BE2C (cell line): ENCODE data around the gene CLCNKA.
A peak's percentile ranks its signal among the peaks of the same experiment; 100 is the strongest.

Experiments
- DNase-seq: peaks from one replicate; pipeline ENCODE4 v3.0.0-alpha.2; 2020
- H3K27me3 ChIP-seq: fragments of 250-450 bp; sonication (Bioruptor Pico); 2 replicates; pipeline ENCODE4 v1.5.1; 2020; ENCODE audit warnings: mild to moderate bottlenecking
- H3K36me3 ChIP-seq: fragments of 250-450 bp; sonication (Bioruptor Pico); 2 replicates; pipeline ENCODE4 v1.5.1; 2020; ENCODE audit warnings: mild to moderate bottlenecking
- H3K4me1 ChIP-seq: fragments of 250-450 bp; sonication (Bioruptor Pico); 2 replicates; pipeline ENCODE4 v1.5.1; 2020
- H3K4me3 ChIP-seq: 2 replicates; pipeline ENCODE4 v1.5.1; 2011; ENCODE audit warnings: low read depth, low read length
- H3K9me3 ChIP-seq: fragments of 250-450 bp; sonication (Bioruptor Pico); 2 replicates; pipeline ENCODE4 v1.5.1; 2020
- CTCF ChIP-seq: IDR thresholded peaks from 2 replicates; pipeline ENCODE4 v1.5.1; 2012; ENCODE audit warnings: mild to moderate bottlenecking, low read depth, low read length

Gene CLCNKA

DNA sequence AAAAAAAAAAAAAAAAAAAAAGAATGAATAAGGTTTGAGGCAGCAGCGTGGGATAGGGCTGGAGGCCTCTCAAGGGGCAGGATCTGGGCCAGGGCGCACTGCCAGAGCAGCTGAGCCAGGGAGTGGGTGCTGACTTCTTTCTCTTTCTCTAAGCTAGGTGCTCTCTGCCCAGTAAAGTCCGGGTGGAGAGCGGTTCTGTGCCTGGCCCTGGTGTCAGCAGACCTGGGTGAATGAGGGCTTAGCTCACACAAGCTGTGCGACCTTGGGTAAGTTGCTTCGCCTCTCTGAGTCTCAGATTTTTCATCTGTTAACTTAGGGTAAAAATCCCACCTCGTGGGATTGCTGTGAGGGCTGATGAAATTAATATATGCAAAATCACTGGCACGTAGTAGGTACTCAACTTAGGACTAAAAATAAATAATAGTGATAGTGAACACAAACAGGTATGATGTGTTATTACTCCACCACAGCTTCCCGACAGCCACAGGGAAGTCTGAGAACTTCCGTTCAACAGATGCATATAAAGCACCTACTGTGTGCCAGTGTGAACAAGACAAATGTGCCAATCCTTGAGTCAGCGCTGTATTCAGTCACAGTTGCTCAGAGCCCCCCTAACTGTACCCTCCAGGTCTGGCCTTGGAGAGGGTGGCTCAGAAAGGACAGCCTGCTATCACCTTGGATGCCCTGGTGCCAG is 53.6 kb downstream of the CLCNKA start:
- peaks cover 19% of the 10 kb centered on the region for H3K4me1 ChIP-seq
- no peak for TF ChIP-seq CTCF
- H3K4me3 ChIP-seq: no peak overlapping the region
- H3K27me3 ChIP-seq: no peaks in the 10 kb centered on the region
- no peaks in the 10 kb centered on the region for H3K36me3 ChIP-seq
- H3K9me3 ChIP-seq: no peaks in the 10 kb centered on the region
- DNase-seq: no peak

DNA sequence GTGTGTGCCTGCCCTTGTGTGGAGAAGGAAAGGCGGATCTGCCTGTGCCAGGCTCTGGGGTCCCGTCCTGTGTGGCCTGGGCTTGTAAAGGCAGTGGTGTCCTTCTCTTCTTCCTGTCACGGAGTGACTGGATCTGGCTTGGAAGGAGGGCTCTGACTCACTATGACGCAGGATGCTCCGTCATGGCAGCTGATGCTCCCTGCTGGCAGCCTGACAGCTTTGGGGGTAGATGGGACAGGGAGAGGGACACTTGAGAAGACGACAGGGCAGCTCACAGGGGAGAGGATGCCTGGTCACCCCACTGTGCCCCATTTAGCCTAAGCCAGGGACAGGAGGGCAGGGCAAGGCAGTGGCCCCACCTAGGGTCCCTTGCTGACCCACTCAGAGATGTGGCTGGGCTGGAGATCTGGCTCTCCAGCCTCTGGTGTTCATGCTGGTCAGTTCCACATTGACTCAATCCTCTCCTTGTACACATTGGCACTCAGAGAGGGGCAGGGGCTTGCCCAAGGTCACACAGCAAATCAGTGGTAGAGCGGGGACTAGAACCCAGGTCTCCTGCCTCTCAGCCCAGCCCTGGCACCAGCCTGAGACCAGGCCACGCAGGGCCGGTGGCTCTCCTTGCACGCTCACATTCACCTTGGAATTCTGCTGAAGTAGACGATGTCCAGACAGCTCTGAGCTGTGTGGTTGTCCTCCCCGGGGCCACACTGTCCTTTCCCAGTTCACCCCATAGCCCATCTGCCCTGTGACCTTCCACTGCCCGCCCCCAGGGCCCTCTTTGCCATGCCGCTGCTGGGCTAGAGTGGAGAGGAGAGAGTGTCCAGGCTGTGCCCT is 54.4 kb downstream of the CLCNKA start:
- DNase-seq: peak; percentile 56

GRCh38 chr1:16076865-16077238 is 55.0 kb downstream of the CLCNKA start:
- H3K36me3 ChIP-seq: no peaks in the 10 kb centered on the region
- H3K4me1 ChIP-seq: peaks cover 19% of the 10 kb centered on the region
- H3K4me3 ChIP-seq: no peak overlapping the region
- DNase-seq: peak; percentile 84
- H3K27me3 ChIP-seq: no peaks in the 10 kb centered on the region
- no peaks in the 10 kb centered on the region for H3K9me3 ChIP-seq
- TF ChIP-seq CTCF: no peak

More for the DNA sequence above, 54.4 kb downstream of the CLCNKA start:
- Histone ChIP-seq H3K9me3 (no peaks in the 10 kb centered on the region), H3K4me1 (peaks cover 19% of the 10 kb centered on the region), H3K27me3 (no peaks in the 10 kb centered on the region), H3K4me3 (no peak overlapping the region), H3K36me3 (no peaks in the 10 kb centered on the region)
- no peak for TF ChIP-seq CTCF

DNA sequence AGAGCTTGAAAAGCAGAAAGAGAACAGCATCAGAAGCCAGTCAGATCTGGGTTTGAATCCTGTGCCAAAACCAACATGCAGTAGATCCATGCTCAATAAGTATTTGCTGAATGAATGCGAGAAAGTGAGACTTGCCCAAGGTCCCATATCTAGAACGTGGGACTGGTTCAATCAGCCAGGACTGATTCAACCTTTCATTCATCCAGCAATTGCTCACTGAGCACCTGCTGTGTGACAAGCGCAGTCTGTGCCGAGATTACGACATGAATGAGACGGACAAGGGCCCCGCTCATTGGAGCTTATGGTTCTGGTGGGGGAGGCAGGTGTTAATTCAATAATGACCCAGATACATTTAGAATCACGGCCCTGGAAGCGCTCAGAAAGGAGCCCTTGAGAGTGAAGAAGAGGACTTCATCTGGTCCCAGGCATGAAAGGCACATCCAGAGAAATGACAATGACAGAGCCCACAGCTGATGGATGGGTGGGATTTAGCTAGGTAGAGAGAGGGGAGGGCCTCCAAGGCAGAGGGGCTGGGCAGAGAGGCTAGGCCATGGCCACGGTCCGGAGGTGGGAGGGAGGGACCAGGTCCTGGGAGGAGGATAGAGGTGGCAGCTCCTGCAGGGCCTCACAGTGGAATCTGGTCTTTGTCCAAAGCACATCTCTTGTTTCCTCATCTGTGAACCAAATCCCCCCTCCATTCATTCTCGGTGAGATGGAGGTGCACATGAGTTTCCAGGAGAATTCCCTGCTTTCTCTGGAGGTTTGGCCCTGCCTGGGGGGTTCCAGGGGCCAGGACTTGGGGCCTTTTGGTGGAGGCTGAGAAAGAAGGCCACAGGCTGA is 55.8 kb downstream of the CLCNKA start:
- Histone ChIP-seq H3K4me1 (peaks cover 19% of the 10 kb centered on the region), H3K36me3 (no peaks in the 10 kb centered on the region), H3K9me3 (no peaks in the 10 kb centered on the region), H3K4me3 (no peak overlapping the region), H3K27me3 (no peaks in the 10 kb centered on the region)
- TF ChIP-seq CTCF: no peak
- peak; percentile 19 for DNase-seq

- DNase-seq: peak; percentile 76
- peak; percentile 73 for TF ChIP-seq CTCF
- no peak overlapping the region for H3K4me3 ChIP-seq
Measured at GRCh38 chr1:16078925-16079656, 57.3 kb downstream of the CLCNKA start.

More at GRCh38 chr1:16078925-16079656, 57.3 kb downstream of the CLCNKA start:
- H3K27me3 ChIP-seq: no peaks in the 10 kb centered on the region
- H3K36me3 ChIP-seq: no peaks in the 10 kb centered on the region
- no peaks in the 10 kb centered on the region for H3K9me3 ChIP-seq
- peaks cover 19% of the 10 kb centered on the region for H3K4me1 ChIP-seq
